Fibroblast of skin of right quadriceps (primary cell): ENCODE measurements around the gene PPP2R5D.
"Not testable (repeated sequence)": the region's sequence is repeated elsewhere in the genome, so short reads cannot be mapped to it uniquely, and the experiment has no call there.

ENCODE experiments used
- DNase-seq: peaks from one replicate; pipeline ENCODE4 v3.0.0-alpha.2; 2013

PPP2R5D gene

GRCh38 chr6:42996513-42996912 is 12.1 kb downstream of the PPP2R5D start:
- DNase-seq: no peak

DNA sequence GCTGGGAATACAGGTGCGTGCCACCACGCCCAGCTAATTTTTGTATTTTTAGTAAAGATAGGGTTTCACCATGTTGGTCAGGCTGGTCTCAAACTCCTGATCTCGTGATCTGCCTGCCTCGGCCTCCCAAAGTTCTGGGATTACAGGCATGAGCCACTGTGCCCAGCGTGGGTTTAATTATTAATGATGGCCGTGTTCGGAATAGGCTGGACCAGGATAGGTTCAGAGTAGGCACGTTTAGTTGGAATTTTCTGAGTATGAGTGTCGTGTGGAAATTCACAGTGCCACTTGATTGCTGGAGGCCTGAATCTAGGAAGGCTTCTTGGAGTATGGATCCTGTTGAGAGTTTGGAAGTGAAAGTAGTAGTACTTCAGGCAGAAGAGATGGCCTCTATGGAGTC is 13.8 kb downstream of the PPP2R5D start:
- not testable (repeated sequence) for DNase-seq

GRCh38 chr6:43001843-43002242 is 17.5 kb downstream of the PPP2R5D start:
- DNase-seq: no peak

DNA sequence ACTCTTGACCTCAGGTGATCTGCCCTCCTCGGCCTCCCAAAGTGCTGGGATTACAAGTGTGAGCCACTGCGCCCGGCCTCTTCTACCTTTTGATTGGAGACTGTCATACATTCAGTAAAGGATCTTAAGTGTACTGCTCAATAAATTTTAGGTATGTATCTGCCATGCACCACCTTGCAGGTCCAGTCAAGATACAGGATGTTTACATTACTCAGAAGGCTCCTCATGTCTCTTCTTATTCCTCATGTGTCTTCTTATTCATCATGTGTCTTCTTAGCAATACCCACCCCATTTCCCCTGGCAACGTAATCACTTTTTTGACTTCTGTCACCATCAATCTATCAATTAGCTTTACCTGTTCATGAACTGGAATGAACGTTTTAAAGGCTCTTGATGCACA is 21.5 kb downstream of the PPP2R5D start:
- DNase-seq: no peak

DNA sequence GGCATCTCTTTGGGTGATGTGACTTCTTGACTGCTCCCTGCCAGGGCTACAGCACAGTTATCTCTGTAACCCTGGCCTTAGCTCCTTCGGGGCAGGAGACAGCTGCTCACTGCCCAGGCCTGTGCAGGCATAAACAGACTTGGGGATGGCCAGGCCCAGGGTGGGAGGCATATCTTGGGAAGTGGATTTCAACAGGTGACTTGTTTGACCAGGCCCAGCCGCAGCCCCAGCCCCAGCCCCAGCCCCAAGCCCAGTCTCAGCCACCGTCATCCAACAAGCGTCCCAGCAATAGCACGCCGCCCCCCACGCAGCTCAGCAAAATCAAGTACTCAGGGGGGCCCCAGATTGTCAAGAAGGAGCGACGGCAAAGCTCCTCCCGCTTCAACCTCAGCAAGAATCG is 21.9 kb downstream of the PPP2R5D start:
- no peak for DNase-seq

DNA sequence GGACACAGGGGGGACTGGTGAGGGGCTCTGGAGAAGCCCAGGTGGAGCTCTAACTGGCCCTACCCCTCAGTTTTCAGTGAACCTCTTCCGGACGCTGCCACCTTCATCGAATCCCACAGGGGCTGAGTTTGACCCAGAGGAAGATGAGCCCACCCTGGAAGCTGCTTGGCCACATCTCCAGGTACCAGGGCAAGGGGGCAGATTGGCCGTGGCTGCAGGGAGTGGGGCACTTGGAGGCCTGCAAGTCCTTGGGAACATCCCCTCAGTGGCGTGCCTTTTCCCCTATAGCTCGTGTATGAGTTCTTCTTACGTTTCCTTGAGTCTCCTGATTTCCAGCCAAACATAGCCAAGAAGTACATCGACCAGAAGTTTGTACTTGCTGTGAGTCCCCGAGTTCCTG is 22.8 kb downstream of the PPP2R5D start:
- DNase-seq: no peak

GRCh38 chr6:43009124-43009523 is 24.8 kb downstream of the PPP2R5D start:
- DNase-seq: no peak

DNA sequence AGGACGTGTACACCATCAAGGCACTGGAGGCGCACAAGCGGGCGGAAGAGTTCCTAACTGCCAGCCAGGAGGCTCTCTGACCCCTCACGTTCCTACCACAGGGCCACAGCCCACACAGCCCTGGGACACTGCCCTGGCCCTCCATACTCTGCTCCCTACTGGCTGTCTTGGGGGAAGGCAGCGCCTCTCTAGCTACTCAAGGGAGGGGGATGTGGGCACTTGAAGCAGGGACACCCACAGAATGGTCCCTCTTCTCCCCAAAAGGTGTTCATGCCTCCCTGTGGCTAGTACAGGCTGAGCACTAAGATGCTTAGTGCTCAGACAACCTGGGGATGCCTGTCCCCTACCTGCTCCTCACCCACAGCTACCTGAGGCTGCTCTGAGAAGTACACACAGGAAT is 26.8 kb downstream of the PPP2R5D start:
- DNase-seq: no peak

GRCh38 chr6:43012364-43012763 is 28.0 kb downstream of the PPP2R5D start:
- DNase-seq: no peak

DNA sequence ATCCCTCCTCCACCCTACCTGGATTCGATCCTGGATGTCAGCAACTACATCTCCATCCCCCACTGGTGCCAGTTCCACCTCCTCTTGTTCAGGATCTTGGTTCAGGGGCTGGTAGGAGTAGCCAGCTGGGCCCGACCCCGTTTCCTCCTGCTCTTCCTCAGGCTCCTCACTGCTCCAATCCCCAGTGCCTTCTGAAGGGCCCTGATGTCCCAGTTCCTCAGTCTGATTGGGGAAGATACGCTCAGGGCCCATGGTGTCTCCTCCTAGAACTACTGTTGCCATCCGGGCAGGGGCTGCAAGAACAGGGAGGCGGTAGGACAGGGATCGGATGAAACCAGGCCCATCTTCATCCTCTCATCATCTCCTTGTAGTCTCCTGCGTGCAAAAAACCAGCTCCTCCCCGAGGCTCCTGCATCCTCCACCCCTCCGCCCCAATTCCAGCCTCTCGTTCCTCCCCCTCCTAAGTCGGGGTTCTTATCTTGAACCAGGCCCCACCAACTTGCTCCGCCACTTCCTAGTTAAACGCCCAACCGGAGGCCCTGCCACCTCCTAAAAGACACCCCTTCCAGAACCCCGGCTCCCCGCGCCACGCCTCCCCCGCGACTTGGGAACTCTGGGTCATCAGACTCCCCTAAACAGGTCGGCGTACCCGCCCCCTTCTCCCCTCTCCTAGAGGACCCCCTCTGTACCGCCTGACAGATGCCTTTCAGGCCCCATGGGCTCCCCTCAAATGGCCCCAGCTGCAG is 28.9 kb downstream of the PPP2R5D start:
- DNase-seq: peak; percentile 15

DNA sequence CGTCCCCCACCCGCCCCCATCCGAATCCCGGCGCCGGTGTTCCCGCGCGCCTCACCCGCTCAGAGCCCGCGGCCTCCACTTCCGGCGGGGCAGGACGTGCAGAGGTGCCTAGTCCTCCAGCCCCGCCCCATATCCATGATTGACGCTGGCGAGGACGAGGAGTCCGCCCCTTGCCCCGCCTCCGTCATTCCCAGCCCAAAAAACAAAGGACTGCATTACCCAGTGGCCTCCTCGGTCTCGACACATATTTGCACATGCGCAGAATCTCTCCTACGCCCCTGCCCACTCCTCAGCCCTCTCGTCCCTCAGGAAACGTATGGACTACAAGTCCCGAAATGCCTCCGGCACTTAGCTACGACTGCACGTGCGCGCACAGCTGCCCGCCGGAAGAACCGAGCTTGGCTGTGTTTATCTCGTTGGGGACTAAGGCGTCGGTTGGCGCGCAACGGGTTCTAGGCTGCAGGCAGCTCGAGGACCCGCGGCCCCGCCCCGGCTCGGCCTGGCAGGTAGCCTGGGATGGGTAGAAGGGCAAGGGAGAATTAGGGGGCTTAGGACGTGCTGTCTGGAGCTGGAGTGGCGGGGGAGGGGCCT is 29.6 kb downstream of the PPP2R5D start, which contains the start of the genes KLHDC3 and MEA1:
KLHDC3 (plus strand) TSS at position 407 of the 591 bp plus-strand sequence. CDS start 2,944 bp downstream, outside the sequence.
MEA1 (minus strand) TSS at position 104 of the 591 bp plus-strand sequence. CDS start 133 bp downstream, outside the sequence.
- DNase-seq: peak; percentile 100

- DNase-seq: peak; percentile 25
Measured at GRCh38 chr6:43014434-43014909, 30.1 kb downstream of the PPP2R5D start.

GRCh38 chr6:43016176-43016942 is 32.0 kb downstream of the PPP2R5D start:
- no peak for DNase-seq

DNA sequence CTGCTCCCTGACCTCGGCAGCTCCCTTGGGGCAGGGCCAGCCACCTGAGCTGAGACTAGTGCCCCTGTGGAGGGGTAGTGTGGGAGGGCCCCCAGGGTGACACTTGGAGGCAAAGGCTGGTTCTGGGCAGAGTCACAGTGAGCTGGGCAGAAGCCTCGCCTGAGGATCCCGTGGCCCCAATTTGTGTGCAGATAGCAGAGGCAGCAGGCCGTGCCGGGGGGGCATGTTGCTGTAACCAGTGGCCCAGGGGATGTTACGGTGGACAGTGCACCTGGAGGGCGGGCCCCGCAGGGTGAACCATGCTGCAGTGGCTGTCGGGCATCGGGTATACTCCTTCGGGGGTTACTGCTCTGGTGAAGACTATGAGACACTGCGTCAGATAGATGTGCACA is 32.6 kb downstream of the PPP2R5D start:
- DNase-seq: no peak

GRCh38 chr6:43019152-43019551 is 34.8 kb downstream of the PPP2R5D start:
- DNase-seq: no peak

GRCh38 chr6:43020052-43020705 is 35.8 kb downstream of the PPP2R5D start:
- DNase-seq: no peak

GRCh38 chr6:43020847-43021246 is 36.5 kb downstream of the PPP2R5D start:
- no peak for DNase-seq

GRCh38 chr6:43021270-43022047 is 37.1 kb downstream of the PPP2R5D start, which contains the start of gene RRP36:
RRP36 (plus strand) TSS chr6:43021623; CDS start chr6:43021655, 32 bp downstream.
- DNase-seq: peak; percentile 65

- DNase-seq: no peak
Measured at GRCh38 chr6:43024436-43024835, 40.1 kb downstream of the PPP2R5D start.

GRCh38 chr6:43026365-43026764 is 42.0 kb downstream of the PPP2R5D start:
- DNase-seq: no peak

GRCh38 chr6:43029120-43029519 is 44.8 kb downstream of the PPP2R5D start:
- no peak for DNase-seq

DNA sequence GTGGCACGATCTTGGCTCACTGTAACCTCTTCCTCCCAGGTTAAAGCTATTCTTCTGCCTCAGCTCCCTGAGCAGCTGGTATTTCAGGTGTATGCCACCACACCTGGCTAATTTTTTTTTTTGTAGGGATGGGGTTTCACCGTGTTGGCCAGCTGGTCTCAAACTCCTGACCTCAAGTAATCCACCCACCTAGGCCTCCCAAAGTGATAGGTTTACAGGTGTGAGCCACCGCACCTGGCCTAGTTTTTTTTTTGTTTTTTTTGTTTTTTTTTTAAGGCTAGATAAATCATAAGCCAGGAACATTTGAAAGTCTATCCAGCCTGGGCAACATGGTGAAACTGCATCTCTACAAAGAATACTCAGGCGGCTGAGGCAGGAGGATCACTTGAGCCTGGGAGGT is 48.0 kb downstream of the PPP2R5D start:
- no peak for DNase-seq
